Body of pancreas (tissue), 4 donors: ENCODE measurements around the gene ATL1.

ENCODE experiments used
- POLR2A ChIP-seq, 3 donors: fragments of 450-650 bp; IDR thresholded peaks; one replicate each; pipeline ENCODE4 v1.6.1; 2016; ENCODE audit warnings: antibody characterized with exemption in 3 of 3, mild to moderate bottlenecking in 2 of 3
- TF ChIP-seq, protein P1 (sequence below), 7 experiments: fragments of 450-650 bp in 4 of 7; fragments of 200-600 bp in 3 of 7; sonication (generic) in 3 of 7; IDR thresholded peaks; one replicate each; pipeline ENCODE4 v1.5.1; 2016 to 2019; ENCODE audit warnings: antibody characterized with exemption in 7 of 7

GRCh38 chr14:50676814-50677516, 117.0 kb downstream of the ATL1 start:
- TF ChIP-seq, protein P1, sequence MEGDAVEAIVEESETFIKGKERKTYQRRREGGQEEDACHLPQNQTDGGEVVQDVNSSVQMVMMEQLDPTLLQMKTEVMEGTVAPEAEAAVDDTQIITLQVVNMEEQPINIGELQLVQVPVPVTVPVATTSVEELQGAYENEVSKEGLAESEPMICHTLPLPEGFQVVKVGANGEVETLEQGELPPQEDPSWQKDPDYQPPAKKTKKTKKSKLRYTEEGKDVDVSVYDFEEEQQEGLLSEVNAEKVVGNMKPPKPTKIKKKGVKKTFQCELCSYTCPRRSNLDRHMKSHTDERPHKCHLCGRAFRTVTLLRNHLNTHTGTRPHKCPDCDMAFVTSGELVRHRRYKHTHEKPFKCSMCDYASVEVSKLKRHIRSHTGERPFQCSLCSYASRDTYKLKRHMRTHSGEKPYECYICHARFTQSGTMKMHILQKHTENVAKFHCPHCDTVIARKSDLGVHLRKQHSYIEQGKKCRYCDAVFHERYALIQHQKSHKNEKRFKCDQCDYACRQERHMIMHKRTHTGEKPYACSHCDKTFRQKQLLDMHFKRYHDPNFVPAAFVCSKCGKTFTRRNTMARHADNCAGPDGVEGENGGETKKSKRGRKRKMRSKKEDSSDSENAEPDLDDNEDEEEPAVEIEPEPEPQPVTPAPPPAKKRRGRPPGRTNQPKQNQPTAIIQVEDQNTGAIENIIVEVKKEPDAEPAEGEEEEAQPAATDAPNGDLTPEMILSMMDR (IDR thresholded peaks at IDR 0.05), result no peak
- TF ChIP-seq POLR2A (IDR thresholded peaks at IDR 0.05), result no peak
